Measurements from ENCODE around the gene DARS1. TPM values are rescaled to one million over a fixed set of nuclear protein-coding genes. Genes with fewer than 3 reads are reported as not detected.

The DARS1 gene
- polyA plus RNA-seq, 1 donor (not counting 4 experiments of a cell fraction or from before 2014, with no cell fraction given): 129 TPM

DNA sequence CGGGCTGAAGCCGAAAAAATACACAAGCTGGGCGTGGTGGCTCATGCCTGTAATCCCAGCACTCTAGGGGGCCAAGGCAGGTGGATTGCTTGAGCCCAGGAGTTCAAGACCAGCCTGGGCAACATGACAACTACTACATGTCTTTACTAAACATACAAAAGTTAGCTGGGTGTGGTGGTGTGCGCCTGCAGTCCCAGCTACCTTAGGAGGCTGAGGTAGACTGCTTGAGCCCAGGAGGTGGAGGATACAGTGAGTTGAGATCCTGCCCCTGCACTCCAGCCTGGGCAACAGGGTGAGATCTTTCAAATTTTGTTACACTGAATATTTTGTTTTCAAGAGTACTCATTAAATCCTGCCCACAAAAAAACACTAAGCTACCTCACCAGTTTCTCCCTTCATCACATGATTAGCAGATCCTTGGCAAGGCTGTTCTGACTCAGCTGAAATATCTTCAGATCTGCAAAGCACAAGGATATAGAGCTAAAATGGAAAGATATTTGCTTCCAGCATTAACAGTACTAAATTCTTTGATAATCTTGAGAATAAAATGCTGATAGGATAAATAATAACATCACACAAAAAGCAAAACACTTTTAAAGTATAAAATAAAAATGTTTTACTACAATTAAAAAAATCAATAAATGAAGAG is 81.0 kb downstream of the DARS1 start:
- no peak for DNase-seq (ENCODE audit: low read depth, low spot score)
- Histone ChIP-seq H3K4me1 (ENCODE audit: control insufficient read depth, extremely low read depth, insufficient read depth, low read length) (no peaks in the 10 kb centered on the region), H3K79me2 (ENCODE audit: control insufficient read depth, insufficient read depth, low read length) (no peaks in the 10 kb centered on the region), H3K4me3 (ENCODE audit: control insufficient read depth in 2 of 3, extremely low read depth in 1 of 3, insufficient read depth in 2 of 3, low read depth in 1 of 3, low read length in 3 of 3) (no peak overlapping the region), H3K27me3 (ENCODE audit: control insufficient read depth, extremely low read depth, insufficient read depth, low read length) (no peaks in the 10 kb centered on the region), H3K9ac (ENCODE audit: control insufficient read depth, extremely low read depth, insufficient read depth, low read length) (no peak overlapping the region), H3K4me2 (ENCODE audit: control insufficient read depth, extremely low read depth, insufficient read depth, low read depth, low read length) (no peak overlapping the region), H3K36me3 (ENCODE audit: control insufficient read depth in 2 of 2, extremely low read depth in 1 of 2, insufficient read depth in 2 of 2, low read length in 2 of 2) (no peaks in the 10 kb centered on the region), H3K9me3 (ENCODE audit: control insufficient read depth, low read depth, low read length) (no peaks in the 10 kb centered on the region), H3K9me1 (ENCODE audit: control insufficient read depth, extremely low read depth, insufficient read depth, low read length) (no peaks in the 10 kb centered on the region), H3K27ac (ENCODE audit: control insufficient read depth, insufficient read depth, low read length) (no peak overlapping the region), H4K20me1 (ENCODE audit: control insufficient read depth, extremely low read depth, insufficient read depth, low read length) (no peaks in the 10 kb centered on the region), H2AFZ (ENCODE audit: control insufficient read depth, low read length) (no peak overlapping the region)
- TF ChIP-seq EZH2 (IDR thresholded peaks at IDR 0.05; ENCODE audit: low read length): no peak
- TF ChIP-seq, protein P1, sequence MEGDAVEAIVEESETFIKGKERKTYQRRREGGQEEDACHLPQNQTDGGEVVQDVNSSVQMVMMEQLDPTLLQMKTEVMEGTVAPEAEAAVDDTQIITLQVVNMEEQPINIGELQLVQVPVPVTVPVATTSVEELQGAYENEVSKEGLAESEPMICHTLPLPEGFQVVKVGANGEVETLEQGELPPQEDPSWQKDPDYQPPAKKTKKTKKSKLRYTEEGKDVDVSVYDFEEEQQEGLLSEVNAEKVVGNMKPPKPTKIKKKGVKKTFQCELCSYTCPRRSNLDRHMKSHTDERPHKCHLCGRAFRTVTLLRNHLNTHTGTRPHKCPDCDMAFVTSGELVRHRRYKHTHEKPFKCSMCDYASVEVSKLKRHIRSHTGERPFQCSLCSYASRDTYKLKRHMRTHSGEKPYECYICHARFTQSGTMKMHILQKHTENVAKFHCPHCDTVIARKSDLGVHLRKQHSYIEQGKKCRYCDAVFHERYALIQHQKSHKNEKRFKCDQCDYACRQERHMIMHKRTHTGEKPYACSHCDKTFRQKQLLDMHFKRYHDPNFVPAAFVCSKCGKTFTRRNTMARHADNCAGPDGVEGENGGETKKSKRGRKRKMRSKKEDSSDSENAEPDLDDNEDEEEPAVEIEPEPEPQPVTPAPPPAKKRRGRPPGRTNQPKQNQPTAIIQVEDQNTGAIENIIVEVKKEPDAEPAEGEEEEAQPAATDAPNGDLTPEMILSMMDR (optimal IDR thresholded peaks at IDR 0.05 in 1 of 3, IDR thresholded peaks at IDR 0.05 in 1 of 3, conservative IDR thresholded peaks at IDR 0.05 in 1 of 3; ENCODE audit: extremely low read depth in 1 of 3, insufficient read depth in 2 of 3, low read length in 3 of 3): no peak
- FAIRE-seq: no peak
- dilution Hi-C loops (cut with MboI; ENCODE audit: extremely low pct_ligation_motif_present, low sequenced_read_pairs): no loop called here

DNA sequence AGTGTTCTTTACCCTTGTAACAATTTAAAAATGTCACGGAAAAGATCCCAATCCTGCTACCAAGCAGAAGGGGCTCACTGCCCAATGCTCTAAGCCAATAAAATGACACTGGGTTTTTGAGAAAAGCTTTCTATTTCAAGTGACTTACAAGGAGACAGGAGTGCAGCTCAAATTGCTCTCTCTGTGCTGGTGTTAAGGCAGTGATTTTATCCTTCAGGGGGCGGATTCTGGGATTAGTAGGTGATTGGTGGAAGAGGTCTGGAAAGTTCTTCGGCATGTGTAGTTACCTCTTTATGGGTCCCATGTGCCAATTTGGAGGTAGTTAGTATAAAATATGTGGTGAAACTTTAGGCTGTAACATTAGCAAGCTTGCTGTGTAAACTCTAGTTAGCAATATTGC is 81.8 kb downstream of the DARS1 start:
- no peak overlapping the region for H3K4me2 ChIP-seq (ENCODE audit: control insufficient read depth, extremely low read depth, insufficient read depth, low read depth, low read length)
- FAIRE-seq (no peak), DNase-seq (ENCODE audit: low read depth, low spot score) (no peak)
- no peaks in the 10 kb centered on the region for H4K20me1 ChIP-seq (ENCODE audit: control insufficient read depth, extremely low read depth, insufficient read depth, low read length)
- no peaks in the 10 kb centered on the region for H3K9me1 ChIP-seq (ENCODE audit: control insufficient read depth, extremely low read depth, insufficient read depth, low read length)
- no peak overlapping the region for H2AFZ ChIP-seq (ENCODE audit: control insufficient read depth, low read length)
- no peaks in the 10 kb centered on the region for H3K36me3 ChIP-seq (ENCODE audit: control insufficient read depth in 2 of 2, extremely low read depth in 1 of 2, insufficient read depth in 2 of 2, low read length in 2 of 2)
- TF ChIP-seq, protein P1 (optimal IDR thresholded peaks at IDR 0.05 in 1 of 3, IDR thresholded peaks at IDR 0.05 in 1 of 3, conservative IDR thresholded peaks at IDR 0.05 in 1 of 3; ENCODE audit: extremely low read depth in 1 of 3, insufficient read depth in 2 of 3, low read length in 3 of 3): no peak
- no peak overlapping the region for H3K9ac ChIP-seq (ENCODE audit: control insufficient read depth, extremely low read depth, insufficient read depth, low read length)
- H3K9me3 ChIP-seq (ENCODE audit: control insufficient read depth, low read depth, low read length): no peaks in the 10 kb centered on the region
- H3K27ac ChIP-seq (ENCODE audit: control insufficient read depth, insufficient read depth, low read length): no peak overlapping the region
- H3K4me1 ChIP-seq (ENCODE audit: control insufficient read depth, extremely low read depth, insufficient read depth, low read length): no peaks in the 10 kb centered on the region
- H3K27me3 ChIP-seq (ENCODE audit: control insufficient read depth, extremely low read depth, insufficient read depth, low read length): no peaks in the 10 kb centered on the region
- no peak overlapping the region for H3K4me3 ChIP-seq (ENCODE audit: control insufficient read depth in 2 of 3, extremely low read depth in 1 of 3, insufficient read depth in 2 of 3, low read depth in 1 of 3, low read length in 3 of 3)
- H3K79me2 ChIP-seq (ENCODE audit: control insufficient read depth, insufficient read depth, low read length): no peaks in the 10 kb centered on the region
- dilution Hi-C loops (cut with MboI; ENCODE audit: extremely low pct_ligation_motif_present, low sequenced_read_pairs): no loop called here

Data from keratinocyte (primary cell).